NCI-H2171 treated with DMSO at 0.1 percent for 48 hours (cell line): ENCODE data around the gene STXBP4.

Source experiments
- DNase-seq: peaks from one replicate; lab custom pipeline; 2025; lab: John Stamatoyannopoulos, UW

STXBP4 gene

DNA sequence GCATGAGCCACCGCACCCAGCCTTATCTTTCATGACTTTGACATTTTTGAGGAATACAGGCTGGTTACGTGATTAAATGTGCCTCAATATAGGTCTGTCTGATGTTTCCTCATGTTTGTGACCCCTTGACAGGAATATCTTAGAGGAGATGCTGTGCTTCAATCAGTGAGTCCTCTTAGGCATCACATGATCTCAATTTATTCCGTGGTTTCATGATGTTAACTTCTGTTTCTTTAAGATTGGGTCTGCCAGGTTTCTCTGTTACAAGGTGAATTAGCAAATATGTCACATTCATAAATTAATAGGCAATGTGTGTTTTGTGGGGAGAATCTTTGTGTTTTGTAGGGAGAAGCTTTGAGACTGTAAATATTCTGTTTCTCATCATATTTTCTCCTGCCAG, 3.3 kb downstream of the STXBP4 start:
- no peak for DNase-seq

GRCh38 chr17:54972406-54973138, 4.0 kb downstream of the STXBP4 start:
- no peak for DNase-seq

DNA sequence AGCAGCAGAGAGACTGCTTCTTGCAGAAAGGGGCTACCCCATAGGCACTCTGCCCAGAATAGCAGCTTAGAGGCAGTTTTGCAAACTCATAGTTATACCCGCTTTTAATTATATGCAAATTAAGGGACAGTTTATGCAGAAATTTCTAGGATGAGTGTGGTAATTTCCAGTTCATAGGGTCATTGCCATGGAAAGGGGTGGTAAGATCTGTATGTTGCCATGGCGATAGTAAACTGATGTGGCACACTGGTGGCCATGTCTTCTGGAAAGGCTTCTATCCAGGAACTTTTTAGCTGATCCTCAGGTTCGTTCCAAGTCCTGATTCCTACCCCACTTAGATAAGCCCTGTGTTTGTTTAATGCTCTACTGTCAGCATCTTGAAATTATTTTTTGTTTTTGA, 6.2 kb downstream of the STXBP4 start:
- DNase-seq, result no peak

- no peak for DNase-seq
Measured at GRCh38 chr17:54976316-54976715, 7.8 kb downstream of the STXBP4 start.

DNA sequence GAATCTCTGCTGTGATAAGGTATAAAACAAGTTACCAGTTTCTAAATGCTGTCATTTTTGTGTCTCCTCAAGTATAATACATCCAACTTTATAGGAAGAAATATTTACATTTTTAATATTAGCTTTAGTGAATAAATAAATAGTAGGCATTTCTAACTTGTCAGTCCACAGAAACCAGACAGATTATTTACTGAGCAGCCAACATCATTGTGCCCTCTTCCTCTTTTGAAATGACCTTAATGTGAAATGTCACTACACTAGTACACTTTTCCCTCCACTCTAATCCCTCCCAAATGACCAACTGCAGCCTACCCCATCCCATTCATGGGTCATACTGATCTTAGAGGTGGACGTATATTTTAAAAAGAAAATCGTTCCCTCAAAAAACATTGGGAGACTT, 9.2 kb downstream of the STXBP4 start:
- no peak for DNase-seq

DNA sequence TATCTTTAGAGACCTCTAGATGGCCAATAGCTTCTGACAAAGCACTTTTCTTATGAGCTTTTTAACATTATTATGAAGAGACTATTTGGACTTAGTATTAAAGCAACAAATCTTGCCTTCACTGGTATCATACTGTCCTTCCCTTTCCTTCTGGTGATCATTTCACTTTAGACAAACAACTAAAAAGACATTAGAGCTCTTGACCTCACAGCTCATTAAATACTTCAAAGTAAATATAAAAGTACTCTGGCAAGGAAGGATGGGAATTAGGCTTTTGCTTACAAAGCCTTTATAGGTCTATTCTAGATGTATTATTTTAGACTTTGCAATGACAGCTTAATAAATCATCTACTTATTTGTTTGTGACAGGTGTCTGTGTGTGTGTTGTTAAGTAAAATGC, 11.1 kb downstream of the STXBP4 start:
- DNase-seq, result no peak

DNA sequence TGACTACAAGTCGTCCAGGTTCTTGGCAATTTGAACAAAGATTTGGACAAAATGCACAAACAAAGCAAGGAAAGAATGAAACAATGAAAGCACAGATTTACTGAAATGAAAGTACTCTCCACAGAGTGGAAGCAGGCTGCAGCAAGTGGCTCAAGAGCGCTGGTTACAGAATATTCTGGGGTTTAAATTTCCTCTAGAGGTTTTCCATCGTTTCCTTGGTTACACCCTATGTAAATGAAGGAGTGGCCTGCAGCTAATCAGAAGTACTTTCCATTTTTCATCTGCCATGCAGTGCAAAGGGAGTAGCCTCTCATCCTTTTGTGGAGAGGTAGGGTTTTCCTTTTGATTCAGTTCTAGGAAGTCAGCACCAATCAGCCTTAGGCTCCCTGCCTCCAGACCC, 11.8 kb downstream of the STXBP4 start:
- DNase-seq, result no peak

DNA sequence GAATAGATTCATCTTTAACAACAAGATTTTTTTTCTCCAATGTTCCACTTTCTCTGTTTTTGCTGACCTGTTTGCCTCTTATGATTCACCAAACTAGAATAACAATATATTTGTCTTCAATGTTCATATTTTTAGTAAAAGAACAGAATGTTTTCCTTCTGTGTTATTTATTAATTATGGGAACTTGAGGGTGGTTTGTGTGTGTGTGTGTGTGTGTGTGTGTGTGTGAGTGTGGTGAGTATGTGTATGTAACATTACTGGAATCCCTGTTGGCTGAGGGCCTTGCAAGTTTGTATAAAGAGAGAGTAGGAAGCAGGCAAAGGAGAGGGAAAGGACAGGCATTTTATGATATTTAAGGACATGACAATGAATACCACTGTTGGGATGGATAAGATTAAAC, 13.8 kb downstream of the STXBP4 start:
- no peak for DNase-seq

DNA sequence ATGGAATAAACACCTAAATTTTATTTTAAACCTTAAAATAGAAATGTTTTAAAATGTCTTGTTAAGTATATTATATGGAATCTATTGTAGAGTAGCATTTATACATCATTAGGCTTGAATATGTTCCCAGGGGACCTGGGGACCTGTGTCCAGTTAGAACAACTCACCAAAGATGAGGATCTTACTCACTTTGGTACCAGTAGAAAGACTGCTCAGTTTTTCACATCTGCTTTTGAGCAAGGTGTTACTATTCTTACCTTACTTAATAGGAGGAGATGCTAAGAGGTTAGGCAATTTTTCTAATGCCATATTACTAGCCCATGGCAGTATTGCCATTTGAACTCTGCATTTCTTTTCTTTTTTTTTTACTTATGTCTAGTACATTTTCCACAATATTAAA, 14.7 kb downstream of the STXBP4 start:
- no peak for DNase-seq

GRCh38 chr17:54985476-54985875, 16.9 kb downstream of the STXBP4 start:
- no peak for DNase-seq

DNA sequence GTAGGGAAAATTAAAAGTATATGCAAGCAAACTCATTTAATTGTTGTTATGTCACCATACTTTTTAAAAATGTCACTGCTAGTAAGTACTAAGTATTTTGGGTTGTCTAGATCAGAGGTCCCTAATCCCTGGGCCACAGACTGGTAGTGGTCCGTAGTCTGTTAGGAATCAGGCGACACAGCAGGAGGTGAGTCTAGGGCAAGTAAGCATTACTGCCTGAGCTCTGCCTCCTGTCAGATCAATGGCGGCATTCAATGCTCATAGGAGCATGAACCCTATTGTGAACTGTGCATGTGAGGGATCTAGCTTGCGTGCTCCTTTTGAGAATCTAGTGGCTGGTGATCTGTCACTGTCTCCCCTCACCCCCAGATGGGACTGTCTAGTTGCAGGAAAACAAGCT, 21.6 kb downstream of the STXBP4 start:
- no peak for DNase-seq

DNA sequence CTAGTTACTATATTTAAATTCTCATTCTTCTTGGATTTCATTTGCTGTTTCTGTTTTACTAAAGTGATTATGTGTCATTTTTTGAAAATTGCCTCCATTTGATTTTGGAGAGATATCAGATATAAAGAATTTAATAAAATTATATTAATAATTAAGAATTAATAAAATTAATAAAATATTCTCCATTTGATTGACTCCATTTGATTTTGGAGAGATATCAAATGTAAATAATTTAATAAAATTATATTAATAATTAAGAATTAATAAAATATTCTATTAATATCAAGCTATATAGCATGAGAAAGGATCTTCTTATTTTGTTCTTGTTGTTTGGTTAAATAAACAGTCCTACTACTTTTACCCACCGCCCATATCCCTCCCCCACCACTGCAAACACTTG, 23.0 kb downstream of the STXBP4 start:
- DNase-seq, result no peak

DNA sequence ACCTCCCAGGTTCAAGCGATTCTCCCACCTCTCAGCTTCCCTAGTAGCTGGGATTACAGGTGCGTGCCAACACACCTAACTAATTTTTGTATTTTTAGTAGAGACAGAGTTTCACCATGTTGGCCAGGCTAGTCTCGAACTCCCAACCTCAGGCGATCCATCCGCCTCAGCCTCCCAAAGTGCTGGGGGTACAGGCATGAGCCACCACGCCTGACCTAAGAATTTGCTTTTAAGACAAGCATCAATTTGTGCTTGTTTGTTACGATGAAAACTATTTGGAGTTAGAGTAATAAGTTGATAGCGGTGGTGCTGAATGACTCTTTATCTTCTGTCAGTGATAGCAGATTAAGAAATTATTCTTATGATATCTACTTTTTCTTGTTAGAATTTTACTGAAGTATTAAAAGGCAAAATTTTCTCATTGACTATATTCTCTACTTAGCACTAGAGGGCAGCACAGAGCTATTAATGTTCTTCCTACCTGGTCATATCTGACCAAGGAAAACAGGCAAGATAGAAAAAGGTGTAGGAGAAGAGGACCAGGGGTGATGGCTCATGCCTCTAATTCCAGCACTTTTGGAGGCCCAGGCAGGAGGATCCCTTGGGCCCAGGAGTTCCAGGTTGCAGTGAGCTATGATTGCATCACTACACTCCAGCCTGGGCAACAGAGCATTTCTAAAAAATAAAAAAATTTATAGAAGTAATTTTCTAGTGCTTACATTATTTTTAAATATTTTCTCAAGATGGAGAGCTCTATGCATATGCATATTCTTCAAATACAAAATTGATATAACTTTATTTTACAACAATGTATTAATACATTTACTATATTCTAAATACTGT, 24.5 kb downstream of the STXBP4 start:
- DNase-seq, result peak; percentile 78

DNA sequence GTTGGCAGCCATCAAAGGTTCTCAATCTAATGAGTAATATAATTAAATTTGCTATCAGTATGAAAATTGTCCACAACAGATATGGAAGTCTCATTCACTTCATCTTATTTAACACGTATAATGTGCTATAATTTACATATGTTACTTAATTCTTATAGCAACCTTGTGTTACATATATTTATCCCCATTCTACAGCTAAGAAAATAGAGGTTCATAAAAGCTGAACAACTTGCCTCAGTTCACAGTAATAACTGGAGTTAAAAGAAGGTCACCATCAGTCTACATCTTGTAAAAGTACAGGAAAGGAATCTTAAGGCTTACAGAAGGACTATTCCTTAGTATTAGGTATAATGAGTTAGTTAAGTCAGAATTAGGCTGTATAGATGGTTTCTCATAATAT, 27.9 kb downstream of the STXBP4 start:
- no peak for DNase-seq

DNA sequence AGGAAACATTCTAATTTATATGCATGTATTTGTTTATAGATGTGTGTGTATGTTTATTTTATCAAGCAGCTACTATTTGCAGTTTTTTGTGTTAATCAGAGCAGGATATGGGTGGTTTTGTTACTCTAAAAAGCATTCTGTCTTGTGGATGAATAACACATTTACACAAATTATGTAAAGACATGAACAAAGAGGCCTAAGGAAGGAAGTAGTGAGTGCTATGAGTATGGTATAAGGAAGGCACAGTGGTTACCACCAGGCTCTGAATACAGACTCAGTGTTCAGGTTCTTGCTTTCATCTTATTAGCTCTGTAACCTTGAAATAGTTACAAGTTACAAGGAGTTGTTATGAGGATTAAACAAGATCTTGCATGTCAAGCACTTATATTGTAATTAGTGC, 33.9 kb downstream of the STXBP4 start:
- no peak for DNase-seq

- DNase-seq, result no peak
Measured at GRCh38 chr17:55004484-55004883, 35.9 kb downstream of the STXBP4 start.

DNA sequence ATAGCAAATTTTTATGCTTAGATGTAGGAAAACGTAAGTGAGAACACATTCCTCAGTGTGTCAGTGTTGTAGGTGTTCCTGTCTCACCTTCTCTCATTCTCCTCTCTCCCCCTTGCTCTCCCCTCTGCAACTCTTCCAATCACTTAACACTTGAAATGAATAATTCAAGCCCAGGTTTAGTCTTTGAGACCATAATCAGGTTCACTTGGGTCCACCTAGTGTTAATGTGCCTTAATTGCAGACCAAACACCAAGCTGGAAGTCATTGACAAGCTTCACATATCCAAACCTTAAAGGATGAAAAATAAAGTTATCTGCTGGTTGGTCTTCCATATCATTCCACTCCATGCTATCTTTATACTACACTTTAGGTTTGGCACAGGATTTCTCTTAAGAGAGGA, 37.0 kb downstream of the STXBP4 start:
- DNase-seq, result peak; percentile 0

DNA sequence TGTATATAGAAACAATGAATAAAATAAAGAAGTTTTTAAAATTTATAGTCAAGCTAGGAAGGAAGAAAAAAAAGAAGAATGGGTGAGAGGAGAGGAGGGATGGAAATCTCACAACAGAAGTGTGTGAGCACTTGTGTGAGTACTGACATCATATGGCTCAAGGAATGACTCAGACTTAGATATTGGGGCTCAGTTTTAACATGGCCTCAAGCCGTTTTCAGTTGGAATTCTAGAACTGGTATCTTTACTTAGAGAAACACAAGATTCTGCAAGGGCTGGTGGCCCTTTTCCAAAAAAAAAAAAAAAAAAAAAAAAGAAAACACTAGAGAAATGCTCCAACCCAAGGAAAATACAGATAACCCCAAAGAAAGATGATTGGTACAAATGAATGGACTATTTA, 55.1 kb downstream of the STXBP4 start:
- DNase-seq, result no peak

- no peak for DNase-seq
Measured at GRCh38 chr17:55037828-55038227, 69.3 kb downstream of the STXBP4 start.

DNA sequence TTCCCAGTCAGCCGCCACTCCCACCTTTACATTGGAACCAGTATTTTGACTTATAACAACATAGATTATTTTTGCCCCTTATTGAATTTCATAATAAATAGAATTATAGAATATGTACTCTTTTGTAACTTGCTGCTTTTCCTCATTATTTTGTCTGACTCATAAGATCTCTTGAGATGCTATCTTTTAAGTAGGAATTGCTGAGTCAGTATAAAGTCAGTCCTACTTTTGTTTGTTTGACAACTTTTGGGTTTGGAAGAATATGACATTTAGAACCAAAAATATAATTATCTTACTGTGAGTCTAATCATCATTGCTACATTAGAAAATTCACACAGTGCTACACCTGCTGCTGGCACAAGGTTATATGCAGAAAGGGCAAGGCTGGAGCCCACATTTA, 69.7 kb downstream of the STXBP4 start:
- no peak for DNase-seq

GRCh38 chr17:55040611-55041010, 72.0 kb downstream of the STXBP4 start:
- no peak for DNase-seq

- peak; percentile 37 for DNase-seq
Measured at GRCh38 chr17:55053855-55054254, 85.3 kb downstream of the STXBP4 start.

GRCh38 chr17:55054429-55054828, 85.9 kb downstream of the STXBP4 start:
- no peak for DNase-seq

DNA sequence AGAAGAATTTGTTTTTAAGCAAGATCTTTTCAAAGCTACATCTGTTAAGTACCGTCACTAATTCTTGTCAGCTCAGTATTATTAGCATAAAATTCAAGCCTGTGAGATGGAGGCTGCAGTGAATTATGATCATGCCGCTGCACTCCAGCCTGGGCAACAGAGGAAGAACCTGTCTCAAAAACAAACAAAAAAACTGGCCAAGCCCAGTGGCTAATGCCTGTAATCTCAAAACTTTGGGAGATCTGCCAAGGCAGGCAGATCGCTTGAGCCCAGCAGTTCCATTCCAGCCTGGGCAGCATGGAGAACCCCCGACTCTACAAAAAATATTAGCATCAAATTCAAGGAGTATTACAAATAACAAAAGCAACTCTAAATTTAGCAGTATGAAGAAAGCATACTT, 88.0 kb downstream of the STXBP4 start:
- peak; percentile 39 for DNase-seq
